IMR-90 (cell line): ENCODE measurements around the gene STARD3. TPM values are rescaled to one million over a fixed set of nuclear protein-coding genes. Genes with fewer than 3 reads are reported as not detected.

Experiments used
- ATAC-seq: fragments of 200-7000 bp; cut with Tn5 transposase; 2 replicates; pipeline ENCODE4 v1.9.1; 2020; ENCODE audit warnings: low read depth, mild to moderate bottlenecking, moderate library complexity
- BruUV-seq: library from RNA; stranded (reverse); fragments of 400-500 nt; replicated peaks from 2 replicates; lab custom pipeline; 2021; lab: Mats Ljungman, UMichigan
- CTCF ChIA-PET: fragments of 300-600 bp; formaldehyde crosslinking; extraction: SDS; loops from one replicate; lab custom pipeline; 2021; ENCODE audit warnings: antibody characterized with exemption; lab: Yijun Ruan, JAX
- POLR2A ChIA-PET: fragments of 300-600 bp; sonication (Branson Sonifier 250); formaldehyde crosslinking; loops from one replicate; lab custom pipeline; 2022; ENCODE audit warnings: antibody characterized with exemption; ENCODE audit not compliant: unreplicated experiment; lab: Charles Lee
- DNase-seq: peaks from one replicate; pipeline ENCODE4 v3.0.0; 2013
- H2AFZ ChIP-seq: replicated peaks from 2 replicates; pipeline ENCODE3; 2013; ENCODE audit warnings: low read length, mild to moderate bottlenecking; ENCODE audit not compliant: poor library complexity
- H2AK5ac ChIP-seq: 2 replicates; pipeline ENCODE4 v1.6.1; 2013; ENCODE audit warnings: low read depth, low read length, inconsistent platforms
- H2AK9ac ChIP-seq: replicated peaks from 2 replicates; pipeline ENCODE3; 2013; ENCODE audit warnings: mild to moderate bottlenecking, low read depth, low read length, moderate library complexity; ENCODE audit not compliant: poor library complexity
- H2BK120ac ChIP-seq: 2 replicates; pipeline ENCODE4 v1.6.1; 2013; ENCODE audit warnings: low read depth, low read length, inconsistent platforms
- H2BK15ac ChIP-seq: 3 replicates; pipeline ENCODE4 v1.6.1; 2013; ENCODE audit warnings: low read depth, low read length, inconsistent platforms
- H2BK20ac ChIP-seq: 2 replicates; pipeline ENCODE4 v1.6.1; 2013; ENCODE audit warnings: low read depth, mild to moderate bottlenecking, inconsistent platforms, low read length, moderate library complexity
- H2BK5ac ChIP-seq: 2 replicates; pipeline ENCODE4 v1.6.1; 2013; ENCODE audit warnings: mild to moderate bottlenecking, low read depth, low read length, inconsistent platforms; ENCODE audit not compliant: poor library complexity, severe bottlenecking
- H3K14ac ChIP-seq: replicated peaks from 2 replicates; pipeline ENCODE4 v1.6.1; 2013; ENCODE audit warnings: low read depth, low read length, inconsistent platforms
- H3K18ac ChIP-seq: 2 replicates; pipeline ENCODE4 v1.6.1; 2013; ENCODE audit warnings: low read depth, low read length, control low read depth
- H3K23ac ChIP-seq: 2 replicates; pipeline ENCODE4 v1.6.1; 2013; ENCODE audit warnings: low read depth, low read length, inconsistent platforms
- H3K27ac ChIP-seq: 2 replicates; pipeline ENCODE4 v1.5.1; 2013; ENCODE audit warnings: mild to moderate bottlenecking, control low read depth, low read length; ENCODE audit not compliant: insufficient read depth
- H3K27me3 ChIP-seq: 2 replicates; pipeline ENCODE4 v1.6.1; 2013; ENCODE audit warnings: low read length; ENCODE audit not compliant: control insufficient read depth, insufficient read depth
- H3K36me3 ChIP-seq: 2 replicates; pipeline ENCODE4 v1.6.1; 2013; ENCODE audit warnings: low read length, mixed read lengths; ENCODE audit not compliant: control insufficient read depth, insufficient read depth
- H3K4ac ChIP-seq: 2 replicates; pipeline ENCODE4 v1.6.1; 2013; ENCODE audit warnings: low read depth, low read length, inconsistent platforms
- H3K4me1 ChIP-seq: 2 replicates; pipeline ENCODE4 v1.6.1; 2013; ENCODE audit warnings: low read length, mixed read lengths; ENCODE audit not compliant: control insufficient read depth, insufficient read depth
- H3K4me2 ChIP-seq: 2 replicates; pipeline ENCODE4 v1.6.1; 2013; ENCODE audit warnings: low read depth, mild to moderate bottlenecking, control low read depth, low read length, moderate library complexity
- H3K4me3 ChIP-seq: 2 replicates; pipeline ENCODE4 v1.5.1; 2013; ENCODE audit warnings: low read depth, mild to moderate bottlenecking, control low read depth, low read length, moderate library complexity; ENCODE audit not compliant: insufficient read depth
- H3K56ac ChIP-seq: 2 replicates; pipeline ENCODE4 v1.6.1; 2013; ENCODE audit warnings: low read length, inconsistent platforms; ENCODE audit not compliant: insufficient read depth; ENCODE audit errors: extremely low read depth
- H3K79me1 ChIP-seq, 2 experiments: 2 replicates each; pipeline ENCODE4 v1.6.1; 2013; ENCODE audit warnings: low read length in 2 of 2, inconsistent platforms in 1 of 2, low read depth in 1 of 2
- H3K9ac ChIP-seq: 2 replicates; pipeline ENCODE4 v1.6.1; 2013; ENCODE audit warnings: low read depth, low read length, control low read depth
- H3K9me1 ChIP-seq: 2 replicates; pipeline ENCODE4 v1.6.1; 2013; ENCODE audit warnings: low read length, inconsistent platforms; ENCODE audit not compliant: insufficient read depth
- H3K9me3 ChIP-seq: 2 replicates; pipeline ENCODE4 v1.6.1; 2013; ENCODE audit warnings: low read length; ENCODE audit not compliant: control insufficient read depth, insufficient read depth
- H4K20me1 ChIP-seq: 2 replicates; pipeline ENCODE4 v1.6.1; 2013; ENCODE audit warnings: low read length, inconsistent platforms; ENCODE audit not compliant: insufficient read depth
- H4K5ac ChIP-seq: 2 replicates; pipeline ENCODE4 v1.6.1; 2013; ENCODE audit warnings: mild to moderate bottlenecking, low read depth, low read length, control low read depth
- H4K8ac ChIP-seq, 2 experiments: 2 replicates each; pipeline ENCODE4 v1.6.1; 2013; ENCODE audit warnings: low read depth in 2 of 2, low read length in 2 of 2, control low read depth in 1 of 2, inconsistent platforms in 1 of 2
- H4K91ac ChIP-seq: 2 replicates; pipeline ENCODE4 v1.6.1; 2013; ENCODE audit warnings: low read depth, low read length, inconsistent platforms; ENCODE audit not compliant: insufficient read depth
- CHD1 ChIP-seq: IDR thresholded peaks from 2 replicates; pipeline ENCODE4 v1.6.1; 2012; ENCODE audit warnings: low read depth, low read length, improper control_type of control experiment
- FOS ChIP-seq: fragments of 150-350 bp; IDR thresholded peaks from 2 replicates; pipeline ENCODE4 v1.6.1; 2016; ENCODE audit warnings: low read depth, low read length
- MAZ ChIP-seq: IDR thresholded peaks from 2 replicates; pipeline ENCODE4 v1.6.1; 2012; ENCODE audit warnings: low read depth, mild to moderate bottlenecking, low read length, improper control_type of control experiment, moderate library complexity, borderline replicate concordance
- RAD21 ChIP-seq: IDR thresholded peaks from 2 replicates; pipeline ENCODE4 v1.6.1; 2012; ENCODE audit warnings: low read length, improper control_type of control experiment
- RCOR1 ChIP-seq: IDR thresholded peaks from 2 replicates; pipeline ENCODE4 v1.6.1; 2012; ENCODE audit warnings: mild to moderate bottlenecking, low read length, improper control_type of control experiment; ENCODE audit not compliant: insufficient replicate concordance
- RFX5 ChIP-seq: IDR thresholded peaks from 2 replicates; pipeline ENCODE4 v1.8.0; 2012; ENCODE audit warnings: low read depth, mild to moderate bottlenecking, low read length, moderate library complexity
- SMC3 ChIP-seq: fragments of 150-350 bp; IDR thresholded peaks from 2 replicates; pipeline ENCODE4 v1.6.1; 2016; ENCODE audit warnings: low read depth, mild to moderate bottlenecking, antibody characterized with exemption, low read length, moderate library complexity
- WGBS, 2 experiments: methylation state at CpG; one replicate each; pipeline versions ENCODE4 v1.1.5 to v1.1.7; 2013; ENCODE audit warnings: missing lambda C conversion rate in 2 of 2; ENCODE audit not compliant: insufficient read length in 1 of 2; ENCODE audit errors: extremely low coverage in 2 of 2; 5-methylcytosine and 5-hydroxymethylcytosine counted together
- dilution Hi-C: fragments of 300-500 bp; cut with HindIII; formaldehyde crosslinking; loops from one replicate; pipeline ENCODE4 v1.14.3; 2018; ENCODE audit warnings: low sequenced_read_pairs; ENCODE audit not compliant: unreplicated experiment
- in situ Hi-C: fragments of 300-500 bp; cut with MboI; formaldehyde crosslinking; loops from 3 replicates; pipeline ENCODE4 v1.14.3; 2019; ENCODE audit warnings: low sequenced_read_pairs, inconsistent platforms, mixed read lengths
- intact Hi-C: fragments of 100-400 bp; cut with micrococcal nuclease; formaldehyde crosslinking; loops from 2 replicates; pipeline ENCODE4 v1.10.0; 2022
- polyA plus RNA-seq, 3 experiments: library from polyadenylated mRNA; depleted of rRNA; stranded (reverse); fragments of >200 nt; gene quantifications; 2 replicates each; pipeline ENCODE4 v1.2.3, GENCODE V29; 2012; ENCODE audit warnings: low replicate concordance in 1 of 3
- total RNA-seq: library from RNA; depleted of rRNA; stranded (reverse); fragments of >200 nt; gene quantifications from 2 replicates; pipeline ENCODE4 v1.2.3, GENCODE V29; 2012

STARD3 gene
- total and polyA plus RNA-seq, 2 of the 4 experiments (the other 2 are of a cell fraction) = 8.1 to 50.4 TPM

DNA sequence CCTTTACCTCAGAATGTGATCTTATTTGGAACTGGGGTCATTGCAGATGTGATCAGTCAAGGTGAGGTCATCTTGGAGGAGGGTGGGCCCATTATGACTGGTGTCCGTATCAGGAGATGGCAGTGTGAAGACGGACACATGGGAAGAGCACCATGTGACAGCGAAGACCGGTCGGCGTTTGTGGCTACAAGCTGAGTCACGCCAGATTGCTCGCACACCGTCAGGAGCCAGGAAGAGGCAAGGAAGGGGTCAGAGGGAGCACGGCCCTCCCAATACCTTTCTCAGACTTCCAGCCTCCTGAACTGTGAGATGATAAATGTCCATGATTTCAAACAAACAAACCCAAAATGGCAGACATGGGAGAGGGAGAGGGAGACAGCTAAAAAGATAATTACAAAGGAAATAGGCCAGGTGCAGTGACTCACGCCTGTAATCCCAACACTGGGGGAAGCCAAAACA is 13.2 kb downstream of the STARD3 start:
- intact Hi-C loops = no loop called here
- H4K5ac ChIP-seq = no peak overlapping the region
- H2AFZ ChIP-seq = no peak overlapping the region
- H3K36me3 ChIP-seq = peaks cover 4% of the 10 kb centered on the region
- H3K27me3 ChIP-seq = no peaks in the 10 kb centered on the region
- H3K4me1 ChIP-seq = peaks cover 3% of the 10 kb centered on the region; the same call in 1 of the 2 replicates
- no peak for ATAC-seq
- no peak overlapping the region for H2BK120ac ChIP-seq
- H3K23ac ChIP-seq = no peak overlapping the region
- no peak overlapping the region for H3K56ac ChIP-seq
- H4K8ac ChIP-seq = no peak overlapping the region
- no peak overlapping the region for H3K4me3 ChIP-seq
- no TSS peak for BruUV-seq
- in situ Hi-C loops = no loop called here
- no peak overlapping the region for H3K9ac ChIP-seq
- H2BK15ac ChIP-seq = no peak overlapping the region
- no peak overlapping the region for H2BK20ac ChIP-seq
- POLR2A ChIA-PET = no interaction called here
- H2AK5ac ChIP-seq = no peak overlapping the region
- TF ChIP-seq MAZ = no peak
- no peak for TF ChIP-seq RFX5
- no peak for TF ChIP-seq CHD1
- TF ChIP-seq FOS = no peak
- no peak for TF ChIP-seq RAD21
- no peak for TF ChIP-seq RCOR1
- no peak for TF ChIP-seq SMC3
- no peak overlapping the region for H4K91ac ChIP-seq
- no peak overlapping the region for H3K4ac ChIP-seq
- H3K18ac ChIP-seq = no peak overlapping the region
- H2AK9ac ChIP-seq = no peak overlapping the region
- DNase-seq = no peak
- H4K20me1 ChIP-seq = peaks cover 42% of the 10 kb centered on the region
- CTCF ChIA-PET = interaction anchor here (1.3 kb wide), 1 partner anchor 21 kb away, joined by 3 read pairs; no protein-coding TSS in a partner anchor
- H3K9me3 ChIP-seq = no peaks in the 10 kb centered on the region
- dilution Hi-C loops = no loop called here
- H3K9me1 ChIP-seq = peaks cover 4% of the 10 kb centered on the region
- peaks cover 13 to 56% of the 10 kb centered on the region in 2 experiments; a peak in 3 of 4 replicates for H3K79me1 ChIP-seq
- H3K14ac ChIP-seq = no peak overlapping the region
- no peak overlapping the region for H3K27ac ChIP-seq
- no peak overlapping the region for H2BK5ac ChIP-seq
- no peak overlapping the region for H3K4me2 ChIP-seq
- 50% methylated on average over 1 of the region's 11 CpGs; no CpG with 5 or more reads in 1 of the 2 experiments for WGBS, 2 experiments
